ENCODE results near the gene NECAB3.

DNA sequence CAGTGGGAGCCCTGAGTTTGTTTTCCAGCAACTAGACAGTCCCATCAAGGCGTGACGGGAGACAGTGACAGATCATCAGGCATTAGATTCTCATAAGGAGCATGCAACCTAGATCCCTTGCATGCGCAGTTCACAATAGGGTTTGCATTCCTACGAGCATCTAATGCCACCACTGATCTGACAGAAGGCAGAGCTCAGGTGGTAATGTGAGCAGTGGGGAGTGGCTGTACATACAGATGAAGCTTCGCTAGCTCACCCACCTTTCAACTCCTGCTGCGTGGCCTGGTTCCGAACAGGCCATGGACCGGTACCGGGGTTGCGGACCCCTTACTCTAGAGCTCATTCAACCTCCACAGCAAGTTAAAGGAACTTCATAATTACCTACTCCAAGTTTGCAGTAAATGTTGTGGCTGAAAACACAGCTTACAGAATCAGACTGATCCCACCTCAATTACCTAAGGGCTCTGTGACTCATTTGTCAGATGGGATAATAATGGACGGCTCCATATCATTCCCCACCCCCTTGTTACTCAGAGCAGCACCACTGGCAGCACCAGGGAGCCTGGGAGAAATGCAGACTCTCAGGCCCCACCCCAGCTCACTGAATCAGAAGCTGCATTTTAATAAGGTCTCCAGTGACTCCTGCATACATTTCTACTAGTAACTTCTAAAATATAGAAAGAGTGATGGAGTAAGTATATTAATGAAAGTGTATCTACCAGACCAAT, 30.1 kb upstream of the NECAB3 start:
- TF ChIP-seq CTCF (IDR thresholded peaks at IDR 0.05), result no peak
- no peak for TF ChIP-seq POLR2AphosphoS5 (IDR thresholded peaks at IDR 0.05)
